Measurements from ENCODE around the gene PTPRT. TPM values are rescaled to one million over a fixed set of nuclear protein-coding genes. Genes with fewer than 3 reads are reported as not detected.

The PTPRT gene
- total RNA-seq, 4 donors from 2014 or later: under 0.01 to 0.64 (median 0.40) TPM

GRCh38 chr20:42785041-42785440 lies 404.7 kb downstream of the PTPRT start:
- Histone ChIP-seq H3K27me3 (no peaks in the 10 kb centered on the region), H3K4me1 (no peaks in the 10 kb centered on the region), H3K27ac (no peak overlapping the region), H3K4me3 (no peak overlapping the region), H3K36me3 (no peaks in the 10 kb centered on the region), H3K9me3 (no peaks in the 10 kb centered on the region)
- 54 to 65% methylated on average over 4 of the region's 4 CpGs for WGBS, 2 donors (ENCODE audit: low coverage in 1 of 2)
- in situ Hi-C loops (cut with MboI; ENCODE audit: low pct_ligation_motif_present in 1 of 4, low pct_unique_long_range_greater_than_20kb in 1 of 4, low sequenced_read_pairs in 3 of 4) (no loop called here), intact Hi-C loops (cut with DNase I; ENCODE audit: low total_unique reads) (no loop called here)
- no peak for DNase-seq
- no peak for TF ChIP-seq CTCF (IDR thresholded peaks at IDR 0.05)
- TF ChIP-seq POLR2A (IDR thresholded peaks at IDR 0.05): no peak
- TF ChIP-seq POLR2AphosphoS5 (IDR thresholded peaks at IDR 0.05): no peak
- TF ChIP-seq EP300 (IDR thresholded peaks at IDR 0.05; ENCODE audit: low read depth): no peak

- no peak for TF ChIP-seq CTCF (IDR thresholded peaks at IDR 0.05)
- no peak for TF ChIP-seq POLR2A (IDR thresholded peaks at IDR 0.05)
- no peak for TF ChIP-seq EP300 (IDR thresholded peaks at IDR 0.05; ENCODE audit: low read depth)
- no peak for TF ChIP-seq POLR2AphosphoS5 (IDR thresholded peaks at IDR 0.05)
- no peaks in the 10 kb centered on the region for H3K36me3 ChIP-seq
- in situ Hi-C loops (cut with MboI; ENCODE audit: low pct_ligation_motif_present in 1 of 4, low pct_unique_long_range_greater_than_20kb in 1 of 4, low sequenced_read_pairs in 3 of 4): no loop called here
These were observed 410.5 kb downstream of the PTPRT start for GRCh38 chr20:42779216-42779615.

GRCh38 chr20:42775866-42776265 lies 413.8 kb downstream of the PTPRT start:
- intact Hi-C loops (cut with DNase I; ENCODE audit: low total_unique reads) (no loop called here), in situ Hi-C loops (cut with MboI; ENCODE audit: low pct_ligation_motif_present in 1 of 4, low pct_unique_long_range_greater_than_20kb in 1 of 4, low sequenced_read_pairs in 3 of 4) (no loop called here)
- Histone ChIP-seq H3K36me3 (no peaks in the 10 kb centered on the region), H3K27me3 (no peaks in the 10 kb centered on the region), H3K4me1 (no peaks in the 10 kb centered on the region), H3K4me3 (no peak overlapping the region), H3K27ac (no peak overlapping the region), H3K9me3 (no peaks in the 10 kb centered on the region)
- TF ChIP-seq POLR2A (IDR thresholded peaks at IDR 0.05) (no peak), EP300 (IDR thresholded peaks at IDR 0.05; ENCODE audit: low read depth) (no peak), POLR2AphosphoS5 (IDR thresholded peaks at IDR 0.05) (no peak), CTCF (IDR thresholded peaks at IDR 0.05) (no peak)
- DNase-seq: no peak
- 86 to 92% methylated on average over 2 to 3 of the region's 3 CpGs for WGBS, 2 donors (ENCODE audit: low coverage in 1 of 2)

More at GRCh38 chr20:42779216-42779615, 410.5 kb downstream of the PTPRT start:
- 83 to 100% methylated on average over 1 of the region's 1 CpG for WGBS, 2 donors (ENCODE audit: low coverage in 1 of 2)
- intact Hi-C loops (cut with DNase I; ENCODE audit: low total_unique reads): no loop called here
- Histone ChIP-seq H3K4me1 (no peaks in the 10 kb centered on the region), H3K9me3 (no peaks in the 10 kb centered on the region), H3K27ac (no peak overlapping the region), H3K27me3 (no peaks in the 10 kb centered on the region), H3K4me3 (no peak overlapping the region)
- no peak for DNase-seq

- no peak for DNase-seq
- intact Hi-C loops (cut with DNase I; ENCODE audit: low total_unique reads): no loop called here
- no peak overlapping the region for H3K27ac ChIP-seq
- WGBS, 2 donors (ENCODE audit: low coverage in 1 of 2): 75 to 90% methylated on average over 2 to 7 of the region's 7 CpGs
- no peaks in the 10 kb centered on the region for H3K4me1 ChIP-seq
- no peaks in the 10 kb centered on the region for H3K27me3 ChIP-seq
- H3K4me3 ChIP-seq: no peak overlapping the region
- in situ Hi-C loops (cut with MboI; ENCODE audit: low pct_ligation_motif_present in 1 of 4, low pct_unique_long_range_greater_than_20kb in 1 of 4, low sequenced_read_pairs in 3 of 4): no loop called here
- no peak for TF ChIP-seq POLR2AphosphoS5 (IDR thresholded peaks at IDR 0.05)
- TF ChIP-seq POLR2A (IDR thresholded peaks at IDR 0.05): no peak
- no peak for TF ChIP-seq EP300 (IDR thresholded peaks at IDR 0.05; ENCODE audit: low read depth)
- no peak for TF ChIP-seq CTCF (IDR thresholded peaks at IDR 0.05)
- H3K9me3 ChIP-seq: no peaks in the 10 kb centered on the region
- H3K36me3 ChIP-seq: no peaks in the 10 kb centered on the region
These were observed 414.7 kb downstream of the PTPRT start for GRCh38 chr20:42775037-42775436.

All from transverse colon (tissue), 4 donors.